Mesothelial cell of epicardium (in vitro differentiated cells): ENCODE measurements around the gene TXNDC16. TPM values are rescaled to one million over a fixed set of nuclear protein-coding genes. Genes with fewer than 3 reads are reported as not detected.
A peak's percentile ranks its signal among the peaks of the same experiment; 100 is the strongest.

ENCODE experiments used
- DNase-seq, 2 experiments: peaks; one replicate each; pipeline ENCODE4 v3.0.0; 2021; ENCODE audit warnings: low spot score in 2 of 2; ENCODE audit not compliant: unreplicated experiment in 2 of 2
- H3K27ac Mint-ChIP-seq: 2 replicates; pipeline ENCODE4 v1.8.0; 2021; ENCODE audit warnings: mixed read lengths
- H3K27me3 Mint-ChIP-seq: 2 replicates; pipeline ENCODE4 v1.8.0; 2021; ENCODE audit warnings: low read depth, mixed read lengths
- H3K36me3 Mint-ChIP-seq: 2 replicates; pipeline ENCODE4 v1.8.0; 2021; ENCODE audit warnings: mixed read lengths
- H3K4me1 Mint-ChIP-seq: 2 replicates; pipeline ENCODE4 v1.8.0; 2021; ENCODE audit warnings: mixed read lengths
- H3K4me3 Mint-ChIP-seq: 2 replicates; pipeline ENCODE4 v1.8.0; 2021; ENCODE audit warnings: mild to moderate bottlenecking, moderate library complexity, mixed read lengths
- H3K9me3 Mint-ChIP-seq: 2 replicates; pipeline ENCODE4 v1.8.0; 2021; ENCODE audit warnings: mixed read lengths
- CTCF ChIP-seq: fragments of 200-600 bp; sonication (generic); IDR thresholded peaks from one replicate; pipeline ENCODE4 v1.5.0; 2021; ENCODE audit warnings: antibody characterized with exemption; ENCODE audit not compliant: unreplicated experiment
- total RNA-seq: library from RNA; stranded (reverse); gene quantifications from 3 replicates; pipeline ENCODE4 v1.2.1, GENCODE V29; 2021

Gene TXNDC16
- total RNA-seq, 1 donor from 2014 or later: 12.7 TPM

DNA sequence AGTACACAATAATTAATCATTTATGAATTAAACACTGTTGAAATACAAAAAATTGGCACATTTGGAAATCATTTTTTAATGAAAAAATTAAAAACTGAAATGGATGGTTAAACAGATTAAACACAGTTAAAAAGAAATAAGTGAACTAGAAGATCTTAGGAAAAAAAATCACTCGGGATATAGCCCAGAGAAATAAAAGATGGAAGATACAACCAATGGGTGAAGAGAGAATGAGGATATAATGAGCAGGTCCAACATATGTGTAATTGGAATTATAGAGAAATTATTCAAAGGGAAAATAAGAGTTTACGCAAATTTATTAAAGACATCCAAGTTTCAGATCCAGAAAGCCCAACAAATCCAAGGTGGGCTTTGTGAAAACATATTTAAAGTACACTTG is 6.4 kb upstream of the TXNDC16 start:
- H3K9me3 Mint-ChIP-seq: peaks cover 7% of the 10 kb centered on the region
- H3K27ac Mint-ChIP-seq: no peak overlapping the region
- peaks cover 4% of the 10 kb centered on the region for H3K4me1 Mint-ChIP-seq
- H3K36me3 Mint-ChIP-seq: peaks cover 5% of the 10 kb centered on the region
- H3K27me3 Mint-ChIP-seq: no peaks in the 10 kb centered on the region
- DNase-seq: no peak
- no peak overlapping the region for H3K4me3 Mint-ChIP-seq
- no peak for TF ChIP-seq CTCF

GRCh38 chr14:52553671-52554575 is 1.6 kb upstream of the TXNDC16 start:
- Mint-ChIP-seq H3K27me3 (no peaks in the 10 kb centered on the region), H3K9me3 (peaks cover 7% of the 10 kb centered on the region), H3K36me3 (peaks cover 2% of the 10 kb centered on the region), H3K27ac (peak overlapping the region; percentile 95), H3K4me1 (peaks cover 20% of the 10 kb centered on the region), H3K4me3 (peak overlapping the region; percentile 90)
- DNase-seq: peak; percentile 93
- TF ChIP-seq CTCF: no peak

DNA sequence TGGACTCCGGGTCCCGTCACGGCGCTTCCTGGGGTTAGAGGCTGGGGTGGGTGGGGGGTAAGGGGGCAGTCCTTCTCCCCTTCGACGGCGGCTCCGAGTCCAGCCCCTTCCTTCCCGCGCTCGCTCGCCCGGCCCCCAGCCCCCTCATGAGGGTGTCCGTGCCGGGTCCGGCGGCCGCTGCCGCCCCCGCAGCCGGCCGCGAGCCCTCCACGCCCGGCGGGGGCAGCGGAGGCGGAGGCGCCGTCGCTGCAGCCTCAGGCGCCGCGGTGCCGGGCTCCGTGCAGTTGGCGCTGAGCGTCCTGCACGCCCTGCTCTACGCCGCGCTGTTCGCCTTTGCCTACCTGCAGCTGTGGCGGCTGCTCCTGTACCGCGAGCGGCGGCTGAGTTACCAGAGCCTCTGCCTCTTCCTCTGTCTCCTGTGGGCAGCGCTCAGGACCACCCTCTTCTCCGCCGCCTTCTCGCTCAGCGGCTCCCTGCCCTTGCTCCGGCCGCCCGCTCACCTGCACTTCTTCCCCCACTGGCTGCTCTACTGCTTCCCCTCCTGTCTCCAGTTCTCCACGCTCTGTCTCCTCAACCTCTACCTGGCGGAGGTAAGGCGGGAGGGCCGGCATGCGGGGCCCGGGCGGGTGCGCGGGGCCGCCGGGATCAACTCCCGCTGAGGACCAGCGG is 831 bp upstream of the TXNDC16 start:
- peak; percentile 38 to 69 for DNase-seq
- H3K9me3 Mint-ChIP-seq: no peaks in the 10 kb centered on the region
- no peak for TF ChIP-seq CTCF
- H3K4me1 Mint-ChIP-seq: peaks cover 20% of the 10 kb centered on the region
- no peaks in the 10 kb centered on the region for H3K36me3 Mint-ChIP-seq
- no peaks in the 10 kb centered on the region for H3K27me3 Mint-ChIP-seq
- H3K4me3 Mint-ChIP-seq: peak overlapping the region; percentile 90
- H3K27ac Mint-ChIP-seq: peak overlapping the region; percentile 85

GRCh38 chr14:52551696-52552062 is 626 bp downstream of the TXNDC16 start:
- H3K36me3 Mint-ChIP-seq: no peaks in the 10 kb centered on the region
- no peaks in the 10 kb centered on the region for H3K27me3 Mint-ChIP-seq
- no peaks in the 10 kb centered on the region for H3K9me3 Mint-ChIP-seq
- TF ChIP-seq CTCF: no peak
- no peak for DNase-seq
- peaks cover 20% of the 10 kb centered on the region for H3K4me1 Mint-ChIP-seq
- H3K27ac Mint-ChIP-seq: peak overlapping the region; percentile 81
- peak overlapping the region; percentile 72 for H3K4me3 Mint-ChIP-seq

DNA sequence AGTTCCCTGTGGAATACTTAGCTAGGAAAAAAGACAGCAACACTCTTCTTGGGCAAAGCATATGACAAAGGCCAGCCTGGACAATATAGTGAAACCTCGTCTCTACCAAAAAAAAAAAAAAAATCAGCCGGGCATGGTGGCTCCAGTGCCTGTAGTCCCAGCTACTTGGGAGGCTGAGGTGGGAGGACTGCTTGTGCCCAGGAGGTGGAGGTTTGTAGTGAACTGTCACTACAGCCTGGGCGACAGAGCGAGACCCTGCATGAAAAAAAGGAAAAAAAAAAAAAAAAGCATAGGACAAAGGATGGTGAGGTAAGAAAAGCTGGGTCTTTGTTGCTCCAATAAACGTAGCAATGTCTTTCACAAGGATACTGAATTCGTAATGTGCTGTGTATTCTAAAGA is 1.1 kb downstream of the TXNDC16 start:
- no peak for DNase-seq
- Mint-ChIP-seq H3K27me3 (no peaks in the 10 kb centered on the region), H3K4me3 (peak overlapping the region; percentile 72), H3K27ac (peak overlapping the region; percentile 81), H3K9me3 (no peaks in the 10 kb centered on the region), H3K4me1 (peaks cover 24% of the 10 kb centered on the region), H3K36me3 (no peaks in the 10 kb centered on the region)
- TF ChIP-seq CTCF: no peak
